SK-N-MC (cell line): Measurements from ENCODE around the gene MRPL2.

Experiments used
- DNase-seq: peaks from one replicate; pipeline ENCODE4 v3.0.0-alpha.2; 2011; ENCODE audit warnings: low read depth, low spot score
- H3K27ac ChIP-seq: fragments of 200-600 bp; sonication (generic); 2 replicates; pipeline ENCODE4 v1.5.1; 2016; ENCODE audit warnings: mixed run types
- H3K36me3 ChIP-seq: fragments of 200-600 bp; sonication (generic); 2 replicates; pipeline ENCODE4 v1.6.1; 2017; ENCODE audit warnings: antibody characterized with exemption, low read length, mixed read lengths; ENCODE audit not compliant: insufficient read depth
- H3K4me3 ChIP-seq: fragments of 200-600 bp; sonication (generic); 2 replicates; pipeline ENCODE4 v1.5.1; 2016
- H3K9ac ChIP-seq: fragments of 200-600 bp; sonication (generic); 2 replicates; pipeline ENCODE4 v1.8.0; 2017; ENCODE audit warnings: mixed run types, mixed read lengths; ENCODE audit not compliant: insufficient read length
- H3K9me3 ChIP-seq: fragments of 200-600 bp; sonication (generic); 2 replicates; pipeline ENCODE4 v1.6.1; 2017; ENCODE audit warnings: low read depth, mild to moderate bottlenecking, antibody characterized with exemption, low read length, moderate library complexity, mixed read lengths
- EZH2 ChIP-seq: fragments of 200-600 bp; sonication (generic); IDR thresholded peaks from one replicate; pipeline ENCODE4 v1.6.1; 2017; ENCODE audit warnings: antibody characterized with exemption
- FOXP2 ChIP-seq: optimal IDR thresholded peaks from 2 replicates; pipeline ENCODE3; 2011; ENCODE audit warnings: mild to moderate bottlenecking, moderate library complexity; ENCODE audit not compliant: insufficient read depth; ENCODE audit errors: extremely low read length, control extremely low read depth
- POLR2AphosphoS5 ChIP-seq: IDR thresholded peaks from 2 replicates; pipeline ENCODE4 v1.6.1; 2012; ENCODE audit warnings: mild to moderate bottlenecking, low read depth, low read length, borderline replicate concordance

The MRPL2 gene

GRCh38 chr6:43021270-43022047, 37.8 kb downstream of the MRPL2 start, which contains the start of gene RRP36:
Gene RRP36, plus strand, starts transcription at chr6:43021623. Its CDS starts 32 bp downstream, at chr6:43021655.
- Histone ChIP-seq H3K36me3 (peaks cover 69% of the 10 kb centered on the region), H3K4me3 (peak within 1 kb of the TSS; percentile 97), H3K9me3 (no peaks in the 10 kb centered on the region), H3K27ac (peak within 1 kb of the TSS; percentile 94), H3K9ac (peak within 1 kb of the TSS; percentile 92)
- TF ChIP-seq FOXP2 (no peak), POLR2AphosphoS5 (peak; percentile 91), EZH2 (no peak)
- no peak for DNase-seq

GRCh38 chr6:43020847-43021246, 38.4 kb downstream of the MRPL2 start:
- no peak for DNase-seq
- Histone ChIP-seq H3K9ac (peak overlapping the region; percentile 92), H3K9me3 (no peaks in the 10 kb centered on the region), H3K36me3 (peaks cover 65% of the 10 kb centered on the region), H3K4me3 (peak overlapping the region; percentile 97), H3K27ac (peak overlapping the region; percentile 94)
- no peak for TF ChIP-seq POLR2AphosphoS5
- no peak for TF ChIP-seq FOXP2
- no peak for TF ChIP-seq EZH2

GRCh38 chr6:43020052-43020705, 39.1 kb downstream of the MRPL2 start:
- no peaks in the 10 kb centered on the region for H3K9me3 ChIP-seq
- no peak for DNase-seq
- H3K4me3 ChIP-seq, result no peak overlapping the region
- H3K27ac ChIP-seq, result peak overlapping the region; percentile 94
- TF ChIP-seq POLR2AphosphoS5 (no peak), EZH2 (no peak), FOXP2 (no peak)
- no peak overlapping the region for H3K9ac ChIP-seq
- peaks cover 61% of the 10 kb centered on the region for H3K36me3 ChIP-seq

GRCh38 chr6:43019152-43019551, 40.1 kb downstream of the MRPL2 start:
- Histone ChIP-seq H3K4me3 (no peak overlapping the region), H3K9me3 (no peaks in the 10 kb centered on the region), H3K27ac (peak overlapping the region; percentile 64), H3K9ac (no peak overlapping the region), H3K36me3 (peaks cover 51% of the 10 kb centered on the region)
- DNase-seq, result no peak
- TF ChIP-seq POLR2AphosphoS5 (no peak), EZH2 (no peak), FOXP2 (no peak)

DNA sequence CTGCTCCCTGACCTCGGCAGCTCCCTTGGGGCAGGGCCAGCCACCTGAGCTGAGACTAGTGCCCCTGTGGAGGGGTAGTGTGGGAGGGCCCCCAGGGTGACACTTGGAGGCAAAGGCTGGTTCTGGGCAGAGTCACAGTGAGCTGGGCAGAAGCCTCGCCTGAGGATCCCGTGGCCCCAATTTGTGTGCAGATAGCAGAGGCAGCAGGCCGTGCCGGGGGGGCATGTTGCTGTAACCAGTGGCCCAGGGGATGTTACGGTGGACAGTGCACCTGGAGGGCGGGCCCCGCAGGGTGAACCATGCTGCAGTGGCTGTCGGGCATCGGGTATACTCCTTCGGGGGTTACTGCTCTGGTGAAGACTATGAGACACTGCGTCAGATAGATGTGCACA, 42.3 kb downstream of the MRPL2 start:
- H3K9ac ChIP-seq, result peak overlapping the region; percentile 22
- H3K36me3 ChIP-seq, result peaks cover 48% of the 10 kb centered on the region
- no peak overlapping the region for H3K27ac ChIP-seq
- H3K4me3 ChIP-seq, result no peak overlapping the region
- H3K9me3 ChIP-seq, result no peaks in the 10 kb centered on the region
- TF ChIP-seq EZH2 (no peak), POLR2AphosphoS5 (no peak), FOXP2 (no peak)
- no peak for DNase-seq

- Histone ChIP-seq H3K27ac (no peak overlapping the region), H3K36me3 (peaks cover 53% of the 10 kb centered on the region), H3K4me3 (no peak overlapping the region), H3K9ac (peak overlapping the region; percentile 22), H3K9me3 (no peaks in the 10 kb centered on the region)
- TF ChIP-seq POLR2AphosphoS5 (0 out of 2 replicates have a peak, but pooled peaks have one; percentile 11), FOXP2 (no peak), EZH2 (no peak)
- DNase-seq, result no peak
Measured at GRCh38 chr6:43016176-43016942, 42.9 kb downstream of the MRPL2 start.

- Histone ChIP-seq H3K9me3 (no peaks in the 10 kb centered on the region), H3K4me3 (peak overlapping the region; percentile 89), H3K9ac (peak overlapping the region; percentile 68), H3K27ac (no peak overlapping the region), H3K36me3 (peaks cover 53% of the 10 kb centered on the region)
- no peak for TF ChIP-seq EZH2
- no peak for TF ChIP-seq FOXP2
- no peak for TF ChIP-seq POLR2AphosphoS5
- no peak for DNase-seq
Measured at GRCh38 chr6:43014434-43014909, 44.8 kb downstream of the MRPL2 start.

DNA sequence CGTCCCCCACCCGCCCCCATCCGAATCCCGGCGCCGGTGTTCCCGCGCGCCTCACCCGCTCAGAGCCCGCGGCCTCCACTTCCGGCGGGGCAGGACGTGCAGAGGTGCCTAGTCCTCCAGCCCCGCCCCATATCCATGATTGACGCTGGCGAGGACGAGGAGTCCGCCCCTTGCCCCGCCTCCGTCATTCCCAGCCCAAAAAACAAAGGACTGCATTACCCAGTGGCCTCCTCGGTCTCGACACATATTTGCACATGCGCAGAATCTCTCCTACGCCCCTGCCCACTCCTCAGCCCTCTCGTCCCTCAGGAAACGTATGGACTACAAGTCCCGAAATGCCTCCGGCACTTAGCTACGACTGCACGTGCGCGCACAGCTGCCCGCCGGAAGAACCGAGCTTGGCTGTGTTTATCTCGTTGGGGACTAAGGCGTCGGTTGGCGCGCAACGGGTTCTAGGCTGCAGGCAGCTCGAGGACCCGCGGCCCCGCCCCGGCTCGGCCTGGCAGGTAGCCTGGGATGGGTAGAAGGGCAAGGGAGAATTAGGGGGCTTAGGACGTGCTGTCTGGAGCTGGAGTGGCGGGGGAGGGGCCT, 45.3 kb downstream of the MRPL2 start, which contains the start of the genes KLHDC3 and MEA1:
TSS of gene KLHDC3 (plus strand) at position 407 of the 591 bp plus-strand sequence. CDS start 2,944 bp downstream, outside the sequence.
TSS of gene MEA1 (minus strand) at position 104 of the 591 bp plus-strand sequence. CDS start 133 bp downstream, outside the sequence.
- Histone ChIP-seq H3K9ac (peak within 1 kb of the TSS; percentile 91), H3K4me3 (peak within 1 kb of the TSS; percentile 89), H3K36me3 (peaks cover 54% of the 10 kb centered on the region), H3K27ac (no peak within 1 kb of the TSS), H3K9me3 (no peaks in the 10 kb centered on the region)
- peak; percentile 100 for DNase-seq
- peak; percentile 87 for TF ChIP-seq POLR2AphosphoS5
- TF ChIP-seq EZH2, result no peak
- peak; percentile 85 for TF ChIP-seq FOXP2
